Testis (tissue), 2 donors: ENCODE data around the gene PUM1.

Experiments
- CTCF ChIP-seq, 3 experiments: fragments of 450-650 bp in 2 of 3; fragments of 200-600 bp in 1 of 3; sonication (generic) in 1 of 3; IDR thresholded peaks; one replicate each; pipeline ENCODE4 v1.5.1; 2016 to 2019; ENCODE audit warnings: antibody characterized with exemption in 3 of 3, mild to moderate bottlenecking in 2 of 3, moderate library complexity in 1 of 3
- POLR2A ChIP-seq: fragments of 450-650 bp; IDR thresholded peaks from one replicate; pipeline ENCODE4 v1.6.1; 2017; ENCODE audit warnings: antibody characterized with exemption, mild to moderate bottlenecking, moderate library complexity

- no peak for TF ChIP-seq CTCF (IDR thresholded peaks at IDR 0.05)
- TF ChIP-seq POLR2A = no peak
Observed at GRCh38 chr1:31095298-31095981, 29.9 kb upstream of the PUM1 start.
